ENCODE data around the gene PISD.
"Not testable (repeated sequence)": the region's sequence is repeated elsewhere in the genome, so short reads cannot be mapped to it uniquely, and the experiment has no call there.

The PISD gene

DNA sequence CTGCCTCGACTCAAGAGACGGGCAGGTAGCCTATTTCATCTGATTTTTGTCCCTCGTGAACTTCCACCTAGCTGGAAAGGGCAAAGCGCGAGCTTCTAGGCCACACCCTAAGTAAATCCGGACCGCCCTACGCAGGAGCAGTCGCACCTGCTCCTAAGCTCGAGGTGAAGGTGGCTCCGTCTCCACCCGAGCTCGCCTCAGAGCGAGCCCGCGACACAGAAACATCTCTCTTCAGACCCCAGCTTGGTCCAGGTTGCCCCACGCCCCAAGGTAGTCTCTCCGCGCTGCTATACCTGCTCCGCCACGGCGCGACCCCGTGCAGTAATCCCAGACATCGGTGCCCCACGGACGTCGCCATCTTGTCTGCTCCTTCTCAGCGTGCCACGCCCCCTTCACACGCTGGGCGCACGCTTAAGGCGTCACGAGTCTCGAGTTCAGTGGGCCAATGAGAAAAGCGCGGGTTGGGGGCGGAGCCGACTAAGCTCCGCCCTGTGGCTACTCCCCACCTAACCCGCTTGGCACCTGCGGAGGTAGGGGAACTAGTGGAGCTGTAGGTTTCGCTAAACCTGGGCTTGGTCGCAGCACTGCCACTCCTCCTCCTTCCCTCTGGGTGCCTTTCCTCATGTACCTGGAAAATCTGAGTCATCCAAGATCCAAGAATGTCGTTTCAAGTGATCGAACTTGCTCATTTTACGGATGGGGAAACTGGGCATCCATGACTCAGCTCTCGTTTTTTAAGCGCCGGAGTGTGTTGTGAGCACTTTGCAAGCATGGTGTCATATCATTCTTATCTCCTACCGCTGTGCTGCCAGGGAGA, at the start of gene PISD:
Gene PISD (minus strand): TSS at position 365 of the 817 bp plus-strand sequence. CDS start 7 bp downstream, at position 358.
- FAIRE-seq (no peak), DNase-seq (ENCODE audit: insufficient read length, low spot score) (peak; percentile 82)
- TF ChIP-seq, protein P1, sequence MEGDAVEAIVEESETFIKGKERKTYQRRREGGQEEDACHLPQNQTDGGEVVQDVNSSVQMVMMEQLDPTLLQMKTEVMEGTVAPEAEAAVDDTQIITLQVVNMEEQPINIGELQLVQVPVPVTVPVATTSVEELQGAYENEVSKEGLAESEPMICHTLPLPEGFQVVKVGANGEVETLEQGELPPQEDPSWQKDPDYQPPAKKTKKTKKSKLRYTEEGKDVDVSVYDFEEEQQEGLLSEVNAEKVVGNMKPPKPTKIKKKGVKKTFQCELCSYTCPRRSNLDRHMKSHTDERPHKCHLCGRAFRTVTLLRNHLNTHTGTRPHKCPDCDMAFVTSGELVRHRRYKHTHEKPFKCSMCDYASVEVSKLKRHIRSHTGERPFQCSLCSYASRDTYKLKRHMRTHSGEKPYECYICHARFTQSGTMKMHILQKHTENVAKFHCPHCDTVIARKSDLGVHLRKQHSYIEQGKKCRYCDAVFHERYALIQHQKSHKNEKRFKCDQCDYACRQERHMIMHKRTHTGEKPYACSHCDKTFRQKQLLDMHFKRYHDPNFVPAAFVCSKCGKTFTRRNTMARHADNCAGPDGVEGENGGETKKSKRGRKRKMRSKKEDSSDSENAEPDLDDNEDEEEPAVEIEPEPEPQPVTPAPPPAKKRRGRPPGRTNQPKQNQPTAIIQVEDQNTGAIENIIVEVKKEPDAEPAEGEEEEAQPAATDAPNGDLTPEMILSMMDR (IDR thresholded peaks at IDR 0.05; ENCODE audit: insufficient read depth, missing control alignments): no peak

- FAIRE-seq; DNase-seq (ENCODE audit: insufficient read length, low spot score): not testable (repeated sequence)
Measured at GRCh38 chr22:31711226-31711625, 49.2 kb upstream of the PISD start.

- no peak for DNase-seq (ENCODE audit: insufficient read length, low spot score)
- TF ChIP-seq, protein P1 (IDR thresholded peaks at IDR 0.05; ENCODE audit: insufficient read depth, missing control alignments): no peak
- FAIRE-seq: no peak
Measured at GRCh38 chr22:31707519-31707918, 45.5 kb upstream of the PISD start.

- FAIRE-seq: no peak
Measured at GRCh38 chr22:31695423-31695822, 33.4 kb upstream of the PISD start.

GRCh38 chr22:31694046-31694445, 32.0 kb upstream of the PISD start:
- DNase-seq (ENCODE audit: insufficient read length, low spot score); FAIRE-seq: not testable (repeated sequence)

More at GRCh38 chr22:31695423-31695822, 33.4 kb upstream of the PISD start:
- TF ChIP-seq, protein P1 (IDR thresholded peaks at IDR 0.05; ENCODE audit: insufficient read depth, missing control alignments): no peak
- no peak for DNase-seq (ENCODE audit: insufficient read length, low spot score)

DNA sequence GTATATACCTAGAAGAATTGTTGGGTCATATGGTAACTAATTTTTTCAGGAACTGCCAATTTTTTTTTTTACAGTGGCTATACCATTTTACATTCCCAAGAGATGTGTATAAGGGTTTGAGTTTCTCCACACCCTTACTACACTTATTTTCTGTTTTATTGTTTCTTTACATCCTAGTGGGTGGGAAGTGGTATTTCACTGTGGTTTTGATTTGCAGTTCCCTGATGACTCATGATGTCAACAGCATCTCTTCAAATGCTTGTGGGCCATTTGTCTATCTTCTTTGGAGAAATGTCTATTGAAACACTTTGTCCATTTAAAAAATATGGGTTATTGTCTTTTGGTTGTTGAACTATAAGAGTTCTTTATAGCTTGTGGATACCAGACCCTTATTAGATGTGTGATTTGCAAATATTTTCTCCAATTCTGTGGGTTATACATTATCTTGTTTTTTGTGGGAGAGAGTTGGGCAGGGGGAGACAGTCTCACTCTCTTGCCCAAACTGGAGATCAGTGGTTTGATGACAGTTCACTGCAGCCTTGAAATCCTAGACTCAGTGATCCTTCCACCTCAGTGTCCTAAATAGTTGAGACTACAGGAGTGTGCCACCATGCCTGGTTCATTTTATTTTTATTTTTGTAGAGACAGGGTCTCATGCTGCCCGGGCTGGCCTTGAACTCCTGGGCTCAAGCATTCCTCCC, 30.3 kb upstream of the PISD start:
- TF ChIP-seq, protein P1 (IDR thresholded peaks at IDR 0.05; ENCODE audit: insufficient read depth, missing control alignments): no peak
- no peak for FAIRE-seq
- no peak for DNase-seq (ENCODE audit: insufficient read length, low spot score)

- FAIRE-seq: no peak
- DNase-seq (ENCODE audit: insufficient read length, low spot score): no peak
- TF ChIP-seq, protein P1 (IDR thresholded peaks at IDR 0.05; ENCODE audit: insufficient read depth, missing control alignments): no peak
Measured at GRCh38 chr22:31691408-31691807, 29.4 kb upstream of the PISD start.
